ENCODE measurements around the gene CTBP2.
"Not testable (repeated sequence)": the region's sequence is repeated elsewhere in the genome, so short reads cannot be mapped to it uniquely, and the experiment has no call there.

CTBP2 gene

DNA sequence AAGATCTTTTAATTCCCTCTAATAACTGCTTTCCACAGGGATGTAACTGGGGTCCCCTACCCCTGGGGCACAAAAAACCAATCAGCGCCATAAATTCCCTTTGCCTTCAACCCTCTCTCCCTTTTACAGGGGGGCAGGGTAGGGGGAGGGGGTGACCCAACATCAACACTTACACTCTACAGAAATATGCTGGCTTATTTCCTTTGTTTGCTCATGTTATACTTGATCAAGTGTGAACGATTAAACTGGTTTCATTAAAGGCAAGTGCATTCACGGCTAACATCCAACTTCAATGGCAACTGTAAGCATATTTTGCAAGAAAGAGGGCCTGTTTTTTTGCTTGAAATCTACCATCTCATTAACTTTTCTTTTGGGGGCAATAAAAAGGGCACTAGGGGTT, 2.9 kb downstream of the CTBP2 start:
- DNase-seq = no peak

DNA sequence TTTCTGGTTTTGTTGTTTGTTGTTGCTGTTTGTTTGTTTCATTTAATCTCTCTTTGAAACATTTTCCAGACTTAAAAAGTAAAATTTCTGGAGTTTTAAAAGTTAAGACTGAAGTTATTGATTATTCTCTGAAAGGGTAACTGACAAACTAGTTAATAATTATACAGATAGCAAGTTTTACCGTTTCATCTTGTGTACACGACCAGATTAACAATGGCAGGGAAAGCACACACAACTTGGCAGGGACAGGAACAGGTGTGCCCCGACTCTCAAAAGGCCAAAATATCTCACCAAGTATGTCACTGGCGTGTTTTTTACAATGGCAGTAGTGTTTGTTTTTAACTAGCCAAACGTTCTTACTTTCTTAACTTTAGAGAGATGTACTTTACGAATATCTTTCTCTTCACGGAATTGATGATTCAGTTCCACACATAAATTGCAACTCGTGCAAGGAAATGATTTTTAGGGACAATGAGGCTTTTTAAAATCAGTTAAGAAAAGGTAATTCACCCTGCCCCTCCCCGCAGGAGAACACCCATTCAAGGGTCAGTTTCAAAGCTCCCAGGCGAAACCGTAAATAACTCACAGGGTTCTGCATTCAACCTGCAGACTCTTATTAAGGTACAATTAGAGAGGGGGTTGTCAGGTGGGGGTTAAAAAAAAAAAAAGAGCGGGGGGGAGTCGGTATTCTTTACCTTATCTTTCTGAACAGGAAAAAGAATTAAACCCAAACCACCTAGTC, 3.5 kb downstream of the CTBP2 start:
- no peak for DNase-seq

DNA sequence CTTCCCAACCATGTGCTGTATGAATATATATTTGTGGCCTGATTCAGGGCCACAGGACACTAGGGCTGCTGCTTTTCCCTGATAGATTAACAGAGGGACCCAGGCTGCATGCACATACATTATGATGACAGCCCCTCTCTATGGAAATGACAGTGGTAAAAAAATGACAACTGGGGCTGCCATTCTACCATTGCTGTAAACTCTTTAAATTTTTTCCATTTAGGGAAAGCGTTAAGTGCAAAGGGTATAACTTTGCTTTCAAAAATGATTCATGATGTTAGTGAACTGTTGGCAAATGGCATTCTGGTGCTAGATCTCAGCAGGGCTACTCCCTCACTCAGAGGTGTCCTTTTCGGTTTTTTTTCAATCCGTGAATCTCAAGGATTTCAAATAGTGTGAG, 4.2 kb downstream of the CTBP2 start:
- DNase-seq = no peak

DNA sequence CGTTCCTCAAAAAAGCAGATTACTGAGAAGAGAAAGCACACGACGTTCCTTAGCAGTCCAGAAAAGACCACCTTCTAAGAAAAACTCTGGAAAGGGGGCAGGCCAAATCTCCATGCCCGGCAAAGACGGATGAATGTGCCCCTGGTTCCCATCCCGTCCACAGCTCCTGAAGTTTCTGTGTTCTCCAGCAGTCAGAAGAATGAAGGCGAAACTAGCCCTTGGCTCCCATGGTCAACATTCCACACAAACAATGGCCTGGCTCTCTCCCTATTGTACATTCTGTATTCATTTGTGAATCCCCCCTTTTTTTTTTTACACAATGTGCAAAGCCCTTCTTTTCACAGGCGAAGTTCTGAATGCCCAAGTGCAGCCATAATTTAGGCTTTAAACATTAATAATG, 5.3 kb downstream of the CTBP2 start:
- DNase-seq = no peak

DNA sequence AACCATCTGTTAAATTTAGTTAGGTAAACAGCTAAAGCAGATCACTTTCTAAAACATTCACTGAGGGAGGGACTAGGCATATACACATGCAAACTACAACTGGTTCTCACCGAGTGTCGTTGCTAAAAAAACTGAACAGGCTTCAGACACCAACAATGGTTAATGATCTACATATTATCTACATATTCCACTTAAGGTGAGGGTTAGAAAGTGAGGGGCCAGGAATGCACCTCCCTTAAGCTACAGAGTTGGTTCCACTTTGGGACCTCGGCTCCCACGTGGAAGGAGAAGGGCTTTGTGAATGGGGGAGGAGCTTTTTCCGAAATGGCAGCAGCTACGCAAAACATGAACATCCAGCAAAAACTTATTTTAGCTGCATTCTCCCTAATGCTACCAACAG, 5.8 kb downstream of the CTBP2 start:
- DNase-seq = no peak

DNA sequence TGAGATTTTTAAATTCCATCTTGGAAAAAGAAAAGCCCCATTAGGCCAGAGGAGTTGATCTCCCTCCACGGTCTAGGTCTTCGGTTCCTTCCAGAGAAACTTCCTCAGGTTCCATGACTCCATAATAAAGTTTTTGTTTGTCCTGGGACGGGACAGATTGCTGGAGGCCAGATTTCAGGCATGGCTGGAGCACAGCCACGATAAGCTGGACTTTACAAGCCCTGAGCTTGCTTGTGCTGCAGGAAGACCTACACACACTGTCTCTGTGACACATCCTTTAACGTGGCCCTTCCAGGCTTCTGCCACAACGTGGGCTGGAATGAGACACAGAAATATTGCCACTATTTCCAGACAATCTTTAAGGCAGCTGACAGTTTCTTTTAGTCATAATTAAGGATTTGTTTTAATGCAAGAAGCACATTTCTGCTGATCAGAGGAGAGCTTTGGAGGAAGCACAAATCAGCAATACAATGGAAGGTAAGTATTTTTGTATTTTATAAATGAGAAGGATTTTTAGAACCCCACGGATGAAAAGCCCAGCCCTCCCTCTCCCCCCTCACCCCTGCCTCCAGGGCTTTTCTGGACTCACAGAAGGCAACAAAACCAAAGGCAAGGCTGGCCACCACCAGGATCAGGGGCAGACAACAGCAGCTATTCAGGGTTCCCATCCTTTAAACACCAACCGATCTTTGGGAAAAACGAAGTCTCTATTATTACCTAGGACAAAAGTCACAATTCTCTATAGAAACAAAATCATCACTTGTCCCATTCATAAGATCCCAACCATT, 6.5 kb downstream of the CTBP2 start:
- no peak for DNase-seq

DNA sequence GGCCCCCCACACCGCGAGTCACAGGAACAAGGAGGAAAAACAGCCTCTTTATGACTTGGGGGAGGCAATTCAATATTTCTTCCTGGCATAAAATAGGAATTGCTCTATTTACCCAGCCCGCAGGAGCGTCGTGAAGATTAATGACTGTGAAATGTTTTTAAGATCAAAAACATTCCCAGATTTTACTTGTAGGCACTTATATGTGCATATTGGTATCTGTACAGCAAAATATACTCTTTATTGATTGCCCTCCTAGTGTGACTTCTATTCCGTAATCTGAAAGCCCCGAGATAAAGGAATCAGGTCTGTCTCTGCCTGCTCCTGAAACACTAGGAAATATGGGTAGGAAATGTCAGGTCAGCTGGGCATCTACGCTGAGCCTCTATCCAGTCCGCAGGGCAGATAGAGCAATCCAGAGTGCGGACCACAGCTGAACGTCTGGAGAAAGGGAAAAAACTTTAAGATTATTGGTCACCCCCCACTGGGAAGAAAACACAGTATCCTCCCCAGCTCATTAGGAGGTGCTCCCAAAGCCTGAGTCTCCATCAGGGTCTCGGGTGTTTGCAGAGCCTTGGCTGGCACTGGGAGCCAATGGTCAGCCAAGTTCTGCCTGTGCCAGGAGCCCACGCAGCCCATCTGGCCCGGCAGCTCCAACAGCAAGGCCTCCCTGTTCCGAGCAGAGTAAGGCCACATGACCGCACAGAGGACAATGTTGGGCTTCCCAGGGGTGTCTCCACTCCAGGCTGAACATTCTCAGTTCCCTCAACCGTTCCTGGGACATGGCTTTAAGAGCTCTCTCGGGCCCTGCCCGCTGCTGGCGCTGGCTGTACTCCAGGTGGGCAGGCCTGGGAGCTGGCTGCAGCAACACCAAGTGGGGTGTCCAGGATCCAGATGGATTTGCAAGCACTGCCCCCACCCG, 7.7 kb downstream of the CTBP2 start:
- no peak for DNase-seq

DNA sequence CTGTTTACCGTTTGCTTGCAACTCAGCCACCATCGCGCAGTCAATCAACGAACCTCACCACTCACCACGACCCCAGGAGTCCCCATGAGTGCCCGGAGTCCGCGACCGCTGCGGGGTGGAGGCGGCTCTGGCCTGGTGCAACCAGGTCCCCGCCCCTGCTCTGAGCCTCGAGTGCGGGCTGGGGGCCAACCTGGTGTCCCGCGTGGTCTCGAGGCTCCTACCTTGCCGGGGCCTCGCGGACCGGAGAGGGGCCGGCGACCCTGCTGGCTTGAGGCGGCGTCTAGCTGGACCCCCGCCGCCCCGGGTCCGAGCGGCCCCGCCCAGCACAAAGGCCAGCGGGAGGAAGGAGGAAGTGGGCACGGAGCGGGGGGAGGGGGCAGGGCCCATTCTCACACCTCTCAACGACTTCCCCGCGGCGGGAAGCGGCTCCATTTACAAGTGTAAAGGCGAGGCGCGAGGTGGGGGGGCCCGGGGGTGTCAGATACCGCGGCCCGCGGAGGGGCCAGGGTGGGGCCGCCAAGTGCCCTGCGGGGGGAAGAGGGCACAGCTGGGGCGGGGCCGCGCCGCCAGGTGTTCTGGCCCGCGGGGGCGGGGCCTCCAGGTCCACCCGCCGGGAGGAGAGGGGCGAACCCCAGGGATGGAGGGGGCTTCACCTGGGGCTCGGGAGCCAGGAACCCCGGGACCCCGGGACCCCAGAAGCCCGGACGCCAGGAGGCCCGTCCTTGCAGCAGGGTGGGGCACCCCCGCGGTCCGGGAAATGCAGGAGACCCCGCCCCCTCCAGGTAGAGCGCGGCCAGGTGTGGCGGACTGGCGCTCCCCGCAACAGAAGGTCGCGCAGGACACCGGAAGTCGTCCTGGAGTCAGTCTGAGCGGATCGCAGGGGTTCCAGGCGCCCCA, 8.6 kb downstream of the CTBP2 start:
- DNase-seq = no peak

DNA sequence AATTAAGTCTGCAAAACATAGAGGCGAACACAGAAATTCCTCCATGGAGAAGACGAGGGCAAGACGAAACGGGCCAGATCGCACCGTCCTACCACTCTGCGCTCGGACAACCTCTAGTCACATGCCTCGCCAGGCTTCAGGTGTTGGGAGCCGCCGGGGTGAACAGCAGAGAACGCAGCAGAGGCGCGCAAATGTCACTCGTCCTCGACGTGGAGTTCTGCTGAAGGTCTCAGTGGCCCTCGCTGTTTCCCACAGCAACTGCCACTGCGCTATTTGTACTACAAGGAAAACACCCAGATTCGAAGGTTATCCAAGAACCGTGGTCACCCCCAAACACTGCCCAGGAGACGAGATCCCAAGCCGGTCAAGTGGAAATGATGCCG, 9.2 kb downstream of the CTBP2 start:
- no peak for DNase-seq

DNA sequence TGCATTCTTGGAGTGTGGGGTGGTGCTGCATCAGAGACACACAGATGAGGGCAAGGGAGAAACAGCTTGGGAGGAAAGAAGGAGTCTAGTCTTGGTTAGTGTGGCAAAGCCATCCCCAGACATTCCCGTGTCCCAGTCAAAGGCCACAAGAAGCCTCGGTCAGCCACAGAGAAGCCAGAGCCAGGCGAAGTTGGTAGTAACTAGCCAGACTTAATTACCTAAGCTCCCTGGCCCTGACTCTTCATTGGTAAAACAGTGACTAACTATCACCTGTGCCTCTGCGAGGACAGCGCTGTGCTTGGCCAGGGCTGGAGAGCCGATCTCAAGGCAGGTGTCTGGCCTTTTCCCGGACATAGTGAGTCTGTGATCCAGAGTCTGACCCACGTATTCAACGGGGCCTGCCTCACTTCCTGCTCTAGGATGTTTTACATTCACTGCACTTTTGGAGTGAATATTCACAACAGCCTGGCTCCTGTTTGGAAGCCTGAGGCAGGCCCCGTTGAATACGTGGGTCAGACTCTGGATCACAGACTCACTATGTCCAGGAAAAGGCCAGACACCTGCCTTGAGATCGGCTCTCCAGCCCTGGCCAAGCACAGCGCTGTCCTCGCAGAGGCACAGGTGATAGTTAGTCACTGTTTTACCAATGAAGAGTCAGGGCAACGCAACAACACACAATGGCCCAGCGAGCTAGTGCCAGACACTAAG, 9.8 kb downstream of the CTBP2 start:
- DNase-seq = not testable (repeated sequence)

DNA sequence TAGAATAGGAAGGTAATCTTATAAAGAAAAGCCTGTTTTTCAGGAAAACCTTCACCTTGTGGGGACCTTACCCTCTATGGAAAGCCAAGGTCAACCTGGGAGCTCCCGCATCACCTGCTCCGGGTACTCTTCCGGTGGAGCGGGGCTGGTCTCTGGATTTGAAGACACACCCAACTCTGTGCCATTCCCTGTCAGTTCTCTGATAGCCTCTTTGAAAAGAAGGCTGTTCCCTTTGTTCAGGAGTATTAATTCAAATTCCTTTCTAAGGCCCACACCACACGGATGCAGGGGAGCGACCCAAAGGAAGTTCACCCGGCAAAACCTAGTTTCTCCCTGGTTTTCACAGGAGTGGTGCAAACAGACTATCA, 10.7 kb downstream of the CTBP2 start:
- DNase-seq = no peak

DNA sequence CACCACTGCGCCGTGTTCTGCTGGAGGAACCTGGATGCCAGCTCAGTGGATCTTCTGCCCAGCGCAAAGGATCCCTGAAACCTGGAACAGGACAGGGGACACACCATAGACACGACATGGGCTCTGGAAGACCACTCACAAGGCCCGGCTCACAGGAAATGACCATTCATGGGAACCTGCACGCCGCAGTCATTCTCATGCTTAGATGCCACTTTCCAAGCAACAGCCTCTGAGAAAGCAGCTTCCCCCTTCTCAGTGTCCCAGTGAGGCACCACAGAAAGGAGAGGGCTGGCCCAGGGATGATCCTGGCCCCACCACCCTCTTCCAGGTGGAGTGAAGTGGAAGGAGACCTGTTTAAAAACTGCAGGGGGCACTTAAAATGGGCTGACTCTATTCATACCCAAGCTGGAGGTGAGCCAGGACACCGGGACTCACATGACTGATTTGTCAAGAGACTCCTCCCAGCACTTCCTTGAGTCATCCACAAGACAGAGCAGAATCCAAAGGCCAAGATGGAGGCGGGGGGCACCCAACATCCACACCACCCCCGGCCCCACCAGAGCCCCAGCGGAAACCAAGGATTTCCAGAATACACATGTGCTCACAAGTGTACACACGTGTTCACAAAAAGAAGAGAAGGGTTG, 11.2 kb downstream of the CTBP2 start:
- peak in 1 of 2 experiments; percentile 8 for DNase-seq

DNA sequence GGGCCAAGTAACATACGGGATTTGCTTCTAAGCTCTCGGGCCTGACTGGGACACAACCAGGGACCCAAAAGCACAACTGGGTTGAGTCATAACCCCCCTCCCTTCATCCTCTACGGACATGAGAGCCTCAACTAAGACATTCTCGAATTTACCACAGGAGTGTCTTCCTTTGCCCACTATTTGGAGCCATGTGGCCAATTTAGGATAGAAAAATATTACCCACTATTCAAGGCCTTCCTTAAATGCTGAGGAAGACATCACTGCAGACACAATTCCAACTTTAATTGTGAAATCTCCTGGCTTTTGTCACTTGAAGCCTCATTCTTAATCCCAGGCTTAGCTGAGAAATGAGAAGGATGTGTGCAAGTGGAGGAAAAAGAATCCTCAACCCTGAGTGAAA, 11.8 kb downstream of the CTBP2 start:
- no peak for DNase-seq

DNA sequence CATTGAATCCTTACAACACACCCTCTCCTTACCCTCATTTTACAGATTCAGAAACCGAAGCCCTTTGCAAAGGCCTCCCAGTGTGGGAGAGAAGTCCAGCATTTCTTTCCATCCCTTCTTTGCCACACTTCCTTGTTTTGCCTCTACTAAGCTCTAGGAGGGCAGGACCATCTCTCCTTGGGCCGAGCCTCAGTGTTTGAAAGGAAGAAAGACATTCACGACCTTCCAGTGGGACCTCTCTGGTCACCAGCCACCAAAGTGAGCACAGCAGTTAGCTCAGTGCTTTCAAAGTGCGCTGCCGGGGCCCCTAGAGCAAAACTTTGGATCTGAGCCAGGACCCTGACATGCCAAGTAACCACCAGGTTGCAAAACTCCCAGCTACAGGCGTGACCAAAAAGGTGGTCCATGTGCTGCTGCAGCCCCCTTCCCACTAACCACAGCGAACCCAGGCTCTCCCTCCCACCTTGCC, 12.4 kb downstream of the CTBP2 start:
- no peak for DNase-seq

DNA sequence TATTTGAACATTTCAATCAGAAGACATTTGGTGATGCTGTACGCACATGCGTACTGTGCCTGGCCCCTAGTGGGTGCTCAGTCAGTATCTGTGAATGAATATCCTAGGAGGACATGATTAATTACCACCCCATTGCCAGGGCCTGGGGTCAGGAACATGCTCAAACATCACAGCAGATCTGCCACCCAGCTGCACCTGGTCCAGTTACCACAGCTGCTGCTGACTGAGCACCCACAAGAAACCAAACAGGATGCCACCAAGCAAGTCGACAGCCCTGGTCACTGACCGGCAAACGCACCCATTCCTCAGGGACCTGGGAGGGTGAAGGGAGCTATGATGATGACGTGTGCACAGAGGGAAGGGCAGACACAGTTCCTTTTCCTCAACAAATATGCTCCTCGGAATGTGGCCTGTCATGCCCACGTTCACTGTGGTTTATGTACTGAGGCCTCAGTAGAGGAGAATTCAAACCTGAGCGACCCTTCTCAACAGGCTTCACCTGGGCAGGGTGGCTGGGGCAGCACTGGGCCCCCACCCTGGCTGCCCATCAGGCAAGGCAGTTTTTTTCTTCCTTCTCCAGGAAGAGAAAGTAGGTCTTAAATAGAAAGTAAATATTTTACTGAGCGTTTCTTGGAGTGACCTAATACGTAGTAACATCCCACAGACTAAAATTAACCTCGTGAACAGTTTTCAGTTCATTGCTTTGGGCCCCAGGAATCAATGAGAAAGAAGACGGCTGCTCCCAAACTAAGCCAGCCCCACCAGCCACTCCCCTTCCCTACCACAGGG, 13.4 kb downstream of the CTBP2 start:
- no peak for DNase-seq

DNA sequence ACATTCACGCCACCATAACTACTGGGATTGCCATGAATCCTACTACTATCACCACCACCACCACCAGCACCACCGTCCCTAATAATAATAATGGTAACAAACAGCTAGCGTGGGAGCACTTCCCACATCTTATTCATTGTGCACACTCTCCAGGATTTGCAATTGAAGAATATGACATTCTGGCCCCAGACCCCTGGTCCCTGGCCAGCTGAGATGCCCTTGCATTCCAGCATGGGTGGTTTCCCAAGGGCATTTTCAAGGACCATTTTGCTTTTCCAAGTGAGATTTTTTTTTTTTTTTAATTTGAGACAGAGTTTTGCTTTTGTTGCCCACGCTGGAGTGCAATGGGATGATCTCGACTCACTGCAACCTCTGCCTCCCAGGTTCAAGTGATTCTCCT, 14.7 kb downstream of the CTBP2 start:
- no peak for DNase-seq

DNA sequence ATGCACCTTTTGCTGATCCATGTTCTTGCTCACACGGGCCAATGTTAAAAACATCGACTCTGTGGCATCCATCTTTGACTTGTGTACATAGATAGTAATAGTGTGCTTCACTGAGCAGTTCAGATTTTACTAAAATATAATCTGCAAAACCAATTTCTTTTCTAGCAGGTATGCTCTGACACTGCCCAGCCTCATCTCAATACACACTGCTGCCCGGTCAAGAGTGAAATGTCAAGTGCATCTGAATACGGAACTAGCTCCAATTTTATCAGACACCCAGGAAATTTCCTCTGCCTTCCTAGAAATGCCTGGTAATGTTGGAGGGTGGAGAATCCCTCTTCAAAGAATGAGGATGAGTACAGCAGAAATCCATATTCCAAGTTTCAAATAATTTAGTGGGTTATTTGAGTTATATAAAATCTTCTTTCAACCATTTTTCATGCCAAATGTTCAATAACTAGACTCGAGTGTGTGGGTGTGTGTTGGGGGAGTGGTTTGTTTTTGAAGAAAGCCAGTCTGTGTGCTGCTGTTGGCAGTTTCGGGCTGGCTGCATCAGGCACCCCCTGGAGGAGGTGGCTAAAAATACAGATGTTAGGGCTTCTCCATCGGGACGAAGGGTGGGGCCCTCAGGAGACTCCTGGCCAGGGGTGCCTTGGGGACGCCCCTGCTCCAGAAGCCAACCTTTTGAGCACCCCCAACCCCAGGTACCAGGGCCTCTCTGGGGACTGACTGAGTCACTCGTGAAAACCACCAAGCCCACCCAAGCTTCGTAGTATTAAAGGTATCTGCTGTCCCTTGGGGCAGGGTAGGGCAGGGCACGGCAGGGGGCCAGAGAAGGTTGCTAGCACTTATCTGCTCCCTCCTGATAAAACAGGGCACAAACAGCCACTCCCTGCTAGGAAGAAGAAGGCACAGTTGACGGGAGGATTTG, 15.4 kb downstream of the CTBP2 start:
- DNase-seq = peak in 1 of 2 experiments; percentile 10

DNA sequence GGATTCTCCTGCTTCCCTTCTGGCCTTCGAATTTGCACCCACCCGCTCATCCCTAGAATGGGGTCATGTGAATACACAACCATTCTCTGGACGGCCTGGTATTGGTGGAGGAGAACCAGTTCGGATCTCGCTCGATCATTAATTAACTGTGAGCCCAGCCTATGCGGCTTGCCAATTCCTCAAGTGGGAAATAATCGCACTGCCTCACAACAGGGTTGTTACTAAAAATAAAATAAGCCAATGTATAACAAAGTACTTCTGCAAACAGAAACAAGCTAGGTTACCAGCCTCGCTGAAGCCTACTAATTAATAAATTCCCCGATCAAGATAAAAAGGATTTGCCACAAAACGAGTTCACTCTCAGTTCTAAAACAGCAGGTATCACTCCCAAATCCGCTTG, 16.2 kb downstream of the CTBP2 start:
- DNase-seq = no peak

DNA sequence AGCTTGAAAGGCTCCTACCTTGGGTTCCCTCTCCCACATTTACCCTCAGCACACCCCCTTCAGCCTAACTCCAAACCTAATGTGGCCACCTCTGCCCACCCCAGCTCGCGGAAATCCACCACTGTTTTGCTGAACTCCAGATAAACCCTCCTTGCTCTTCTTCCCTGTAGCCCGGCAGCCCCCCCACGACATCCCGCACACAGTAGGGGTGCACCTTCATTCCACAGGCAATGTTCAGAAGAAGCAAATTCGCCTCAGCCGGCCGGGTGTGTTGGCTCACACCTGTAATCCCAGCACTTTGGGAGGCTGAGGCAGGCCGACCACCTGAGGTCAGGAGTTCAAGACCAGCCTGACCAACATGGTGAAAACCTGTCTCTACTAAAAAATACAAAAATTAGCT, 17.4 kb downstream of the CTBP2 start:
- no peak for DNase-seq
